CD14-positive monocyte (primary cell): ENCODE measurements around the gene KCNIP2. TPM values are rescaled to one million over a fixed set of nuclear protein-coding genes. Genes with fewer than 3 reads are reported as not detected.

Source experiments
- DNase-seq, 3 donors: peaks; one replicate each; pipeline ENCODE4 v3.0.0-alpha.2; 2011 to 2022
- H2AFZ ChIP-seq: 2 replicates; pipeline ENCODE4 v1.6.0; 2012; ENCODE audit warnings: mild to moderate bottlenecking, low read depth, low read length, inconsistent platforms; ENCODE audit not compliant: insufficient read depth, poor library complexity, severe bottlenecking
- H3K27ac ChIP-seq, 2 donors: 1 replicate in 1 of 2; 2 replicates in 1 of 2; pipeline ENCODE4 v1.5.1; 2012 to 2013; ENCODE audit warnings: low read length in 2 of 2, control low read depth in 1 of 2, inconsistent platforms in 1 of 2, low read depth in 1 of 2, mild to moderate bottlenecking in 1 of 2
- H3K27me3 ChIP-seq, 2 donors: one replicate each; pipeline versions ENCODE4 v1.6.0 to v1.6.1; 2011 to 2013; ENCODE audit warnings: low read length in 2 of 2; ENCODE audit not compliant: control insufficient read depth in 2 of 2, insufficient read depth in 2 of 2
- H3K36me3 ChIP-seq, 2 donors: replicated peaks in 1 of 2; 1 replicate in 1 of 2; 2 replicates in 1 of 2; pipeline versions ENCODE4 v1.5.1 to v1.6.1; 2012 to 2013; ENCODE audit warnings: low read length in 2 of 2, control low read depth in 1 of 2, inconsistent platforms in 1 of 2, mild to moderate bottlenecking in 1 of 2; ENCODE audit not compliant: insufficient read depth in 2 of 2, control insufficient read depth in 1 of 2
- H3K4me1 ChIP-seq, 2 donors: 1 replicate in 1 of 2; 2 replicates in 1 of 2; pipeline versions ENCODE4 v1.5.1 to v1.6.1; 2012 to 2013; ENCODE audit warnings: low read length in 2 of 2, control low read depth in 1 of 2, inconsistent platforms in 1 of 2, mild to moderate bottlenecking in 1 of 2, moderate library complexity in 1 of 2; ENCODE audit not compliant: insufficient read depth in 2 of 2, control insufficient read depth in 1 of 2
- H3K4me2 ChIP-seq: replicated peaks from 2 replicates; pipeline ENCODE3; 2012; ENCODE audit warnings: low read length, moderate library complexity, mild to moderate bottlenecking; ENCODE audit not compliant: poor library complexity, severe bottlenecking; ENCODE audit errors: extremely low read depth
- H3K4me3 ChIP-seq, 3 experiments: fragments of 200-600 bp in 1 of 3; sonication (generic) in 1 of 3; replicated peaks in 1 of 3; 1 replicate in 2 of 3; 2 replicates in 1 of 3; pipeline ENCODE4 v1.5.1; 2011 to 2013; ENCODE audit warnings: low read length in 3 of 3, mild to moderate bottlenecking in 3 of 3, control low read depth in 2 of 3, low read depth in 2 of 3, inconsistent platforms in 1 of 3, moderate library complexity in 1 of 3
- H3K79me2 ChIP-seq: 2 replicates; pipeline ENCODE4 v1.6.0; 2012; ENCODE audit warnings: mild to moderate bottlenecking, control low read depth, inconsistent platforms, low read length, moderate library complexity; ENCODE audit not compliant: insufficient read depth
- H3K9ac ChIP-seq: 2 replicates; pipeline ENCODE4 v1.6.0; 2017; ENCODE audit warnings: low read length, mild to moderate bottlenecking; ENCODE audit not compliant: insufficient read depth, poor library complexity, severe bottlenecking
- H3K9me3 ChIP-seq, 2 donors: replicated peaks in 1 of 2; 1 replicate in 1 of 2; 2 replicates in 1 of 2; pipeline versions ENCODE4 v1.5.1 to v1.6.1; 2012 to 2013; ENCODE audit warnings: low read length in 2 of 2, control low read depth in 1 of 2; ENCODE audit not compliant: control insufficient read depth in 1 of 2, insufficient read depth in 1 of 2
- H4K20me1 ChIP-seq: 2 replicates; pipeline ENCODE4 v1.6.0; 2012; ENCODE audit warnings: mild to moderate bottlenecking, low read length, control low read depth, moderate library complexity; ENCODE audit not compliant: insufficient read depth
- H3K27ac Mint-ChIP-seq, 7 donors: one replicate each; pipeline ENCODE4 v1.8.0; 2020; ENCODE audit warnings: mild to moderate bottlenecking in 7 of 7, mixed read lengths in 7 of 7, moderate library complexity in 6 of 7, inconsistent platforms in 2 of 7
- H3K27me3 Mint-ChIP-seq, 3 donors: one replicate each; pipeline ENCODE4 v1.8.0; 2021 to 2022; ENCODE audit warnings: low read depth in 3 of 3, mild to moderate bottlenecking in 3 of 3, mixed read lengths in 3 of 3, moderate library complexity in 3 of 3, inconsistent platforms in 1 of 3
- H3K36me3 Mint-ChIP-seq, 2 donors: one replicate each; pipeline ENCODE4 v1.8.0; 2020; ENCODE audit warnings: mixed read lengths in 2 of 2, inconsistent platforms in 1 of 2, mild to moderate bottlenecking in 1 of 2
- H3K4me1 Mint-ChIP-seq: one replicate; pipeline ENCODE4 v1.8.0; 2020; ENCODE audit warnings: mild to moderate bottlenecking, mixed read lengths
- H3K4me3 Mint-ChIP-seq, 2 donors: one replicate each; pipeline ENCODE4 v1.8.0; 2020; ENCODE audit warnings: mild to moderate bottlenecking in 2 of 2, mixed read lengths in 2 of 2, moderate library complexity in 1 of 2
- H3K9me3 Mint-ChIP-seq, 7 donors: one replicate each; pipeline ENCODE4 v1.8.0; 2020 to 2022; ENCODE audit warnings: mixed read lengths in 7 of 7, mild to moderate bottlenecking in 6 of 7, moderate library complexity in 6 of 7, inconsistent platforms in 2 of 7
- WGBS: methylation state at CpG from one replicate; pipeline ENCODE4 v1.1.5; 2013; ENCODE audit warnings: missing lambda C conversion rate; ENCODE audit not compliant: insufficient coverage; 5-methylcytosine and 5-hydroxymethylcytosine counted together
- intact Hi-C, 2 donors: fragments of 100-400 bp; cut with micrococcal nuclease; formaldehyde crosslinking; loops; one replicate each; pipeline versions ENCODE4 v1.15.0 to v1.15.1; 2023
- polyA plus RNA-seq, 3 donors: library from polyadenylated mRNA; depleted of rRNA in 1 of 3; unstranded in 2 of 3; stranded (reverse) in 1 of 3; fragments of 300-500 nt in 2 of 3; fragments of >200 nt in 1 of 3; fragmentation: Illumina TruSeq in 2 of 3; gene quantifications; 1 replicate in 2 of 3; 2 replicates in 1 of 3; pipeline ENCODE4 v1.2.3, GENCODE V29; 2012 to 2021
- TF ChIP-seq, protein P1 (sequence below): fragments of 200-600 bp; IDR thresholded peaks from one replicate; pipeline ENCODE4 v1.8.0; 2022; ENCODE audit warnings: antibody characterized with exemption, mild to moderate bottlenecking

Gene KCNIP2
- polyA plus RNA-seq, 3 donors, result 0.48 to 2.1 TPM; not detected in 1

DNA sequence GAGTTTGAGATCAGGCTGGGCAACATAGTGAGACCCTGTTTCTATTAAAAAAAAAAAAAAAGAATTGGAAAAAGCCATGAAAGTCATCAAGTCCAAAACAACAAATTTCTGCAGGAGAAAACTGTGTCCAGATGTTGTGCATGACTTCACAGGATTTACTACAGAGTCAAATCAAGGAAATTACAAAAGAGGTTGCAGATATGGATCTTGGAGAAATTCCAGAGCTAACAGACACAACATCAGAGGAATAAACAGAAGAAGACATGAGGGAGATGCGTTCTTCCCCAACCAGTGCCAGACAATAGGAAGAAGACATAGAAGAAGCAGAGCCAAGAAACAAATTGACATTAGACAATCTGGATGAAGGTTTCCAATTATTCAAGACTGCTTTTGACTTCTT is 24.3 kb upstream of the KCNIP2 start:
- Histone ChIP-seq H3K4me2 (no peak overlapping the region), H3K79me2 (no peaks in the 10 kb centered on the region), H3K9ac (no peak overlapping the region), H2AFZ (no peak overlapping the region), H3K27me3 (no peaks in the 10 kb centered on the region), H3K4me1 (no peaks in the 10 kb centered on the region), H3K36me3 (peaks cover 2 to 32% of the 10 kb centered on the region in 2 donors), H3K9me3 (no peaks in the 10 kb centered on the region), H3K27ac (no peak overlapping the region), H3K4me3 (no peak overlapping the region), H4K20me1 (peaks cover 15% of the 10 kb centered on the region)
- no CpG with 5 or more reads among the region's 1 CpG for WGBS
- H3K4me1 Mint-ChIP-seq, result no peaks in the 10 kb centered on the region
- peaks cover 1 to 6% (median 3%) of the 10 kb centered on the region in 7 donors for H3K9me3 Mint-ChIP-seq
- intact Hi-C loops, result no loop called here
- H3K4me3 Mint-ChIP-seq, result no peak overlapping the region
- TF ChIP-seq, protein P1, sequence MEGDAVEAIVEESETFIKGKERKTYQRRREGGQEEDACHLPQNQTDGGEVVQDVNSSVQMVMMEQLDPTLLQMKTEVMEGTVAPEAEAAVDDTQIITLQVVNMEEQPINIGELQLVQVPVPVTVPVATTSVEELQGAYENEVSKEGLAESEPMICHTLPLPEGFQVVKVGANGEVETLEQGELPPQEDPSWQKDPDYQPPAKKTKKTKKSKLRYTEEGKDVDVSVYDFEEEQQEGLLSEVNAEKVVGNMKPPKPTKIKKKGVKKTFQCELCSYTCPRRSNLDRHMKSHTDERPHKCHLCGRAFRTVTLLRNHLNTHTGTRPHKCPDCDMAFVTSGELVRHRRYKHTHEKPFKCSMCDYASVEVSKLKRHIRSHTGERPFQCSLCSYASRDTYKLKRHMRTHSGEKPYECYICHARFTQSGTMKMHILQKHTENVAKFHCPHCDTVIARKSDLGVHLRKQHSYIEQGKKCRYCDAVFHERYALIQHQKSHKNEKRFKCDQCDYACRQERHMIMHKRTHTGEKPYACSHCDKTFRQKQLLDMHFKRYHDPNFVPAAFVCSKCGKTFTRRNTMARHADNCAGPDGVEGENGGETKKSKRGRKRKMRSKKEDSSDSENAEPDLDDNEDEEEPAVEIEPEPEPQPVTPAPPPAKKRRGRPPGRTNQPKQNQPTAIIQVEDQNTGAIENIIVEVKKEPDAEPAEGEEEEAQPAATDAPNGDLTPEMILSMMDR, result no peak
- peaks cover 45 to 63% of the 10 kb centered on the region in 2 donors for H3K36me3 Mint-ChIP-seq
- no peak for DNase-seq
- no peak overlapping the region for H3K27ac Mint-ChIP-seq
- H3K27me3 Mint-ChIP-seq, result no peaks in the 10 kb centered on the region

DNA sequence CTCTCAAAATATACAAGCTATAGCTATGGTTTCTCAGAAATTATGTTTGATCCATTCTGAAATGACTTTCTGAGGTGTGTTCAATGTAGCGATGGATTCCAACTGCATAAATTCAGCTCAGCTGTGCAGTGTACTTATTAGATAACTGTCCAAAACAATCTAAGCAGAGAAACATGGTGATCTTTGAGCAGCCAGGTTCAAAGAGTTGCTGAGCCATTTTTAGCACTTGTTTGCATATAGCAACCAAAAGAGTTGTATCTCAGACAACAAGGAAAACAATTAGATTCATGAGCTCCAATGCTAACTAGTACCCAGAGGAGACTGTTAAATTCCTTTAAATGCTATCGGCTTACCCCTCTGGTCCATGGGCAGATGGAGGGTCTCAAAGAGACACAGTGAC is 15.9 kb upstream of the KCNIP2 start:
- DNase-seq, result no peak
- Histone ChIP-seq H3K27me3 (no peaks in the 10 kb centered on the region), H3K4me2 (no peak overlapping the region), H3K4me3 (no peak overlapping the region), H4K20me1 (peaks cover 35% of the 10 kb centered on the region), H3K79me2 (no peaks in the 10 kb centered on the region), H3K27ac (no peak overlapping the region), H2AFZ (no peak overlapping the region), H3K9me3 (no peaks in the 10 kb centered on the region), H3K9ac (no peak overlapping the region), H3K36me3 (peaks cover 6 to 30% of the 10 kb centered on the region in 2 donors), H3K4me1 (no peaks in the 10 kb centered on the region)
- peaks cover 31 to 43% of the 10 kb centered on the region in 2 donors for H3K36me3 Mint-ChIP-seq
- H3K27me3 Mint-ChIP-seq, result peaks cover 0 to 2% (median 0%) of the 10 kb centered on the region in 3 donors
- H3K9me3 Mint-ChIP-seq, result peaks cover 5 to 12% (median 9%) of the 10 kb centered on the region in 7 donors
- H3K4me1 Mint-ChIP-seq, result peaks cover 2% of the 10 kb centered on the region
- peak overlapping the region in 1 of 7 donors; percentile 85 for H3K27ac Mint-ChIP-seq
- TF ChIP-seq, protein P1, result no peak
- WGBS, result 89% methylated on average over 1 of the region's 2 CpGs
- intact Hi-C loops, result no loop called here
- no peak overlapping the region for H3K4me3 Mint-ChIP-seq
